Peyer's patch (tissue), 4 donors: ENCODE data around the gene SERINC5. TPM values are rescaled to one million over a fixed set of nuclear protein-coding genes. Genes with fewer than 3 reads are reported as not detected.

ENCODE experiments used
- DNase-seq, 3 donors: peaks; one replicate each; pipeline ENCODE4 v3.0.0-alpha.2; 2017 to 2019
- H3K27ac ChIP-seq, 4 donors: fragments of 200-600 bp; sonication (generic); one replicate each; pipeline ENCODE4 v1.5.1; 2016 to 2019
- H3K27me3 ChIP-seq, 2 donors: fragments of 200-600 bp; sonication (generic); one replicate each; pipeline ENCODE4 v1.5.1; 2019
- H3K36me3 ChIP-seq, 3 donors: fragments of 200-600 bp; sonication (generic); one replicate each; pipeline ENCODE4 v1.5.1; 2016 to 2019
- H3K4me1 ChIP-seq, 4 donors: fragments of 200-600 bp; sonication (generic); one replicate each; pipeline ENCODE4 v1.5.1; 2016 to 2019
- H3K4me3 ChIP-seq, 4 donors: fragments of 200-600 bp; sonication (generic); 1 replicate in 3 of 4; 2 replicates in 1 of 4; pipeline ENCODE4 v1.5.1; 2016 to 2019; ENCODE audit warnings: mild to moderate bottlenecking in 1 of 4
- H3K9me3 ChIP-seq, 4 donors: fragments of 200-600 bp; sonication (generic); one replicate each; pipeline ENCODE4 v1.5.1; 2016 to 2019; ENCODE audit warnings: mild to moderate bottlenecking in 1 of 4
- CTCF ChIP-seq, 6 experiments: fragments of 450-650 bp in 4 of 6; fragments of 200-600 bp in 2 of 6; sonication (generic) in 1 of 6; IDR thresholded peaks; one replicate each; pipeline ENCODE4 v1.5.1; 2017 to 2019; ENCODE audit warnings: antibody characterized with exemption in 6 of 6, mild to moderate bottlenecking in 3 of 6, moderate library complexity in 1 of 6
- POLR2A ChIP-seq, 2 donors: fragments of 450-650 bp; IDR thresholded peaks; one replicate each; pipeline ENCODE4 v1.5.1; 2017; ENCODE audit warnings: antibody characterized with exemption in 2 of 2, mild to moderate bottlenecking in 2 of 2, moderate library complexity in 2 of 2
- total RNA-seq, 4 donors: library from RNA; depleted of rRNA; stranded (reverse); fragments of >200 nt; gene quantifications; one replicate each; pipeline ENCODE4 v1.1.0, GENCODE V29; 2016

The SERINC5 gene
- total RNA-seq, 4 donors from 2014 or later = 22.3 to 40.9 (median 30.3) TPM

GRCh38 chr5:80251636-80252035 is 4.2 kb downstream of the SERINC5 start:
- peaks cover 0 to 67% (median 7%) of the 10 kb centered on the region in 4 donors for H3K4me1 ChIP-seq
- H3K27me3 ChIP-seq = no peaks in the 10 kb centered on the region
- TF ChIP-seq CTCF (IDR thresholded peaks at IDR 0.05) (no peak), POLR2A (IDR thresholded peaks at IDR 0.05) (no peak)
- peak overlapping the region in 2 of 4 donors; percentile 22 to 89 for H3K27ac ChIP-seq
- no peaks in the 10 kb centered on the region for H3K36me3 ChIP-seq
- H3K9me3 ChIP-seq = no peaks in the 10 kb centered on the region
- no peak overlapping the region for H3K4me3 ChIP-seq
- DNase-seq = peak in 1 of 3 donors; percentile 46

GRCh38 chr5:80250801-80251200 is 5.0 kb downstream of the SERINC5 start:
- Histone ChIP-seq H3K36me3 (no peaks in the 10 kb centered on the region), H3K27ac (peak overlapping the region in 2 of 4 donors; percentile 33 to 89), H3K27me3 (no peaks in the 10 kb centered on the region), H3K4me3 (no peak overlapping the region), H3K4me1 (peaks cover 0 to 75% (median 8%) of the 10 kb centered on the region in 4 donors), H3K9me3 (no peaks in the 10 kb centered on the region)
- TF ChIP-seq POLR2A (IDR thresholded peaks at IDR 0.05) (no peak), CTCF (IDR thresholded peaks at IDR 0.05) (no peak)
- no peak for DNase-seq

GRCh38 chr5:80249901-80250300 is 5.9 kb downstream of the SERINC5 start:
- no peak for DNase-seq
- Histone ChIP-seq H3K9me3 (no peaks in the 10 kb centered on the region), H3K27me3 (no peaks in the 10 kb centered on the region), H3K27ac (peak overlapping the region in 1 of 4 donors; percentile 33), H3K4me3 (no peak overlapping the region), H3K4me1 (peaks cover 0 to 84% (median 8%) of the 10 kb centered on the region in 4 donors), H3K36me3 (no peaks in the 10 kb centered on the region)
- no peak for TF ChIP-seq CTCF (IDR thresholded peaks at IDR 0.05)
- no peak for TF ChIP-seq POLR2A (IDR thresholded peaks at IDR 0.05)

- peaks cover 0 to 73% (median 6%) of the 10 kb centered on the region in 4 donors for H3K4me1 ChIP-seq
- no peaks in the 10 kb centered on the region for H3K36me3 ChIP-seq
- DNase-seq = no peak
- H3K4me3 ChIP-seq = no peak overlapping the region
- no peaks in the 10 kb centered on the region for H3K27me3 ChIP-seq
- TF ChIP-seq POLR2A (IDR thresholded peaks at IDR 0.05) (no peak), CTCF (IDR thresholded peaks at IDR 0.05) (no peak)
- no peaks in the 10 kb centered on the region for H3K9me3 ChIP-seq
- H3K27ac ChIP-seq = peak overlapping the region in 3 of 4 donors; percentile 40 to 76 (median 71)
Measured at GRCh38 chr5:80248378-80248777, 7.5 kb downstream of the SERINC5 start.

GRCh38 chr5:80246995-80247729 is 8.7 kb downstream of the SERINC5 start:
- no peaks in the 10 kb centered on the region for H3K27me3 ChIP-seq
- TF ChIP-seq CTCF (IDR thresholded peaks at IDR 0.05) (no peak), POLR2A (IDR thresholded peaks at IDR 0.05) (peak in 1 of 2 donors; percentile 28)
- no peaks in the 10 kb centered on the region for H3K9me3 ChIP-seq
- H3K36me3 ChIP-seq = no peaks in the 10 kb centered on the region
- peak overlapping the region in 2 of 4 donors; percentile 13 to 29 for H3K4me3 ChIP-seq
- H3K27ac ChIP-seq = peak overlapping the region; percentile 32 to 76 (median 56)
- H3K4me1 ChIP-seq = peaks cover 0 to 61% (median 4%) of the 10 kb centered on the region in 4 donors
- peak; percentile 41 to 79 (median 57) for DNase-seq
